Central memory CD4-positive, alpha-beta T cell (primary cell): ENCODE data around the gene UBA3.

Experiments
- DNase-seq: peaks from one replicate; pipeline ENCODE4 v3.0.0; 2022

Gene UBA3

GRCh38 chr3:69065318-69065964, 14.7 kb downstream of the UBA3 start:
- peak; percentile 50 for DNase-seq

DNA sequence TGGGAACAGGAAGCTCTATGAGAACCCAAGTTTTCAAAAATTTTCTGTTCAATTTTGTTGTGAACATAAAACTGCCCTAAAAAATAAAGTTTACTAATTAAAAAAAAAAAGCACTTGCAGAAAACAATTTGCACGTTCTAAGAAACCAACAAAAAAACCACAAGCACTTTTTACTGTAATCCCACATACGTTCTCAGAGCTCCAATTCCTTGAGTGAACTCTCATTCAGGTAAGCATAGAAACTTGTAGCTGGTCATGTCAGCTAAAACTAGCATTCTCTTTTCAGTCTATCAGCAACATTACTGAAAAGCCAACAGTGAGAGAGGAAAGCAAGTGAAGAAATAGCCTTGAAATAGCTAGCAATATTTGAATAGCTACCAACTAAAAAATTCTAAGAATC, 16.5 kb downstream of the UBA3 start:
- DNase-seq, result peak; percentile 21

GRCh38 chr3:69059688-69060087, 20.5 kb downstream of the UBA3 start:
- no peak for DNase-seq

- DNase-seq, result no peak
Measured at GRCh38 chr3:69058947-69059224, 21.3 kb downstream of the UBA3 start.

DNA sequence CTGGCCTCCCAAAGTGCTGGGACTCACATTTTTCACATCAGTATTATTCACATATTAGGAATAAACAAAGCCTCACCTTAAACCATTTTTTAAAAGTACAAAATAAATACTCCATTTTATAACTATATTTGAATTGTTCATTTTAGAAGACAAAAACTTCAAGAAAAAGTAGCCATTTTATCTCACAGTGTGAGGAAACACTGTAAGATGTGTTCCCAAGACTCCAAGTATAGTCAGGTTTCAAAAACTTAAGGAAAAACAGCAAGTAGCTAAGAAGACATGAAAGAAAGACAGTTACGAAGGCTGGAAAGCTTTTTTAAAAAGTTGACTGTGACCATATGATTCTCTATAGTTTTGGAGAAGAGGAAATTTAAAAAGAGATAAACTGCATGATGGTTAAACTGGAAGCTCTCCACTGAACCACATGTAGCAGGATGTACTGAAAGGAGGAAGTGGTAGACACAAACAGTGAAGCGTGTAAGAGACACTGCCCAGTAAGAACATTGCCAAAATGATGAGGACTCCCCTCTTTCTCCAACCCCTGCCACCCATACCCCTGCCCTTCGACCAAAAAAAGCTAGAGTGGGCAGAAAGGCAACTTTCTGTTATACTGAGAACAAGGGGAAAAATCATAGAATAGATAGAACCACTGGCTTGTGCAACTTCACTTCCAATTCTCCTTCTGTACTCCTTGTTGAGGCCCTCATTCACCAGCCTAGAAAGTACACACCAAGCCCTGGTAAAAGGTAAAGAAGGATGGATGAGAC, 21.8 kb downstream of the UBA3 start:
- peak; percentile 50 for DNase-seq

GRCh38 chr3:69052472-69052898, 27.7 kb downstream of the UBA3 start:
- DNase-seq, result no peak

DNA sequence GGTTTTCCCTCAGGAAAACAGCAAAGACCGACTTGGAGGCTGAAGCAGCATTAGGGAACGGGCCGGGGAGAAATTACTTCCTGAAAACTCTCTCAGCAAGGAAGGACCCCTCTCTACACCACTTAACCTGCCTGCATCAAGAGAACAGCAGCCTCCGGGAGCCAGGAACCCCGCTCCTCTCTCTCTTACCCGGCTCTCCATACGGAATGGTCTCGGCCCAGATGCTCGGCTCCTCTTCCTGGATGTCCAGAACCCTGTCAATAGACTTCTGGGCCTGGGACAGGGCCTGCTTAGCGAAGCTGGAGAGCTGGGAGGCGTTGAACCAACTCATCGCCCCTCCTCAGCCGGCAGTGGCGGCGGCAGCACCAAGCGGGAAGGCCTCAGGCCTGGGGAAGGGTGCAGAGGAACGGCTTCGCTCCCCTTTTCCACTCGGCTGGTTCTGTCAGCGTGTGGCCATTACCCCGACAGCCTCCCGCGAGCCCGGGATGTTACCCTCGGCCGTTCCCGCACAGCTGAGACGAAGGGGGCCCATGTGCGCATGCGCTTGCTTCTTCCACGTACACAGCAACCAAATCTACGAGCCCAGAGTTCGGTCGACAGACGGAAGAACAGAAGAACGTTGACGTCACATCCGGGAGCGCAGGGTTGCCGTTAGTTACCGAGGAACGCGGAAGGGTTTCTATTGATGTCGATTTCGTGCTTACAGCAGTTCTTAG, 28.3 kb downstream of the UBA3 start, which contains the start of gene TMF1:
TSS of gene TMF1 (minus strand) at position 578 of the 716 bp plus-strand sequence. CDS start at position 331, 247 bp downstream.
- DNase-seq, result peak; percentile 98

DNA sequence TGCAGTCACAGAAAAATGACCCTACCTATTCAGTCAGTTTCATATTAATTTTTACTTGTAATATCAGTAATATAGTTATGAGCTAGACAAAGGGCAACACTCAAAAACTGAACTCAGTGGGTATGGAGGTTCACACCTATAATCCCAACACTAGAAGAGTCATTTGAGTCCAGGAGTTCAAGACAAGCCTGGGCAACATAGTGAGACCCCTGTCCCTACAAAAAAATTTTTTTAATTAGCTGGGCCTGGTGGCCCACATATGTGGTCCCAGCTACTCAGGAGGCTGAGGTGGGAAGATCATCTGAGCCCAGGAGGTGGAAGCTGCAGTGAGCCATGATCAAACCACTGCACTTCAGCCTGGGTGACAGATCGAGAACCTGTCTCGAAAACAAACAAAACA, 31.2 kb downstream of the UBA3 start:
- no peak for DNase-seq

DNA sequence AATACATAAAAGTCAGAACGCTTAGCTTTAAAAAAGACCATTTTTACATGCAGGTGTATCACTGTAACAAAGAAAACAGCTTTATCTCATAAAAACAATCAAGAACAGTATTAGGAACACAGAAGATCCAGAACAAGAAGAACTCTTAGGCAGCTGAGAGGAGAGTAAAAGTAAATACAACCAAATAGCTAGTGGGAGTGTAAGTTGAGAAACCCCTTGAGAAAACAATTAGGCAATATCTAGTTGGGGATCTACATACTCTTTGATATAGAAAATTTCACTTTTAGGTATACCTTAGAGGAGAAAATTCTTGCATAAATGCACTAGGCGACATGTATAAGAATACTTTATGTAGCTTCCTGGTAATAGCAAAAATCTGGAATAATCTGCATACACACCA, 35.6 kb downstream of the UBA3 start:
- DNase-seq, result no peak

- DNase-seq, result no peak
Measured at GRCh38 chr3:69033470-69033869, 46.7 kb downstream of the UBA3 start.

DNA sequence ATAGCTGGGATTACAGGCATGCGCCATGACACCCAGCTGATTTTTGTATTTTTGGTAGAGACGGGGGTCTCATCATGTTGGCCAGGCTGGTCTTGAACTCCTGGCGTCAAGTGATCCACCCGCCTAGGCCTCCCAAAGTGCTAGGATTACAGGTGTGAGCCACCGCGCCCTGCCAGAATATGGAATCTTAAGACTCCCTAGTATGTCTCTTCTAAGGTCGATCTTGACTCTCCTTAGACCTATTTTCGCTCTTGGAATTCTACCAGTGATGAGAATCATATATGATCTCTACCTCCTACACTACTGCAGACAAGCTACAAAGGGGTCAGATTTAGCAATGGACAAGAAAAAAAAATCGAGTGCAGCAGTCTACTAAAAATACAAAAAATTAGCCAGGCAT, 47.4 kb downstream of the UBA3 start:
- DNase-seq, result no peak

- DNase-seq, result no peak
Measured at GRCh38 chr3:69032142-69032541, 48.0 kb downstream of the UBA3 start.

DNA sequence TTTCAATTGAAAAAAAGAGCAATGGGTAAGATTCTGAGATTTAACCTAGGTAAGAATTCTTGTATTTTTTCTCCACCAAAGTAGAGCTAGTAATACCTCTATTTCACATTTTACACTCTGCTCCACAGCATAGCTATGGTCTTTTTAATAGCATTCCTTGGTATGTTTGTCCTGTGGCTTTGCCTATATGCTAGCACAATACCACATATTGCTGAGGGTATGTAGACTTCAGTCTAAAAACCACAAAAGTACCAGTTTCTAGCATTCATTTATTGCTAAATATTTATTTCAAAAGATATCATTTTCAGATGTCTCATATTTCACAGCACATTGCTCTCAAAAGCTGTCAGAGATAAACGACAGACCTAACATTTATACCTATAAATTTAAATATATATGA, 48.5 kb downstream of the UBA3 start:
- DNase-seq, result no peak

GRCh38 chr3:69020857-69021256, 59.3 kb downstream of the UBA3 start:
- no peak for DNase-seq

GRCh38 chr3:69020424-69020823, 59.7 kb downstream of the UBA3 start:
- DNase-seq, result no peak

DNA sequence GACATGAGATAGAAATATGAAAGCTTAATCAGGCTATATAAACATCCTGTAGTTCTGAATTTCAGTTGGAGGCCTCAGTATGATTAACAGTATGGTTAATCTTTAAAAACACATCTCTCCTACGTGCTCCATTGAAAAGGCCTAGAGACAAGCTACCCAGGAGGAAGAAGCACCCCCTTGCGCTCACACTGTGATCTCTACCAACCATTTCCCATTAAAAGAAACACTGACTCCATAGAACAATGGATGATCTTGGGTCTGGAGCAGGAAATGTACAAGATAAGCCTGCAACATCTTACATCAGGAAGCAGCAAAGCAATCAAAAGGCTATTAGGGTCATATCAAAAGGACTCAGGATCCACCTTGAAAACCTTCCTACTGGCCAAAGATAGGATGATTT, 63.3 kb downstream of the UBA3 start:
- DNase-seq, result no peak

DNA sequence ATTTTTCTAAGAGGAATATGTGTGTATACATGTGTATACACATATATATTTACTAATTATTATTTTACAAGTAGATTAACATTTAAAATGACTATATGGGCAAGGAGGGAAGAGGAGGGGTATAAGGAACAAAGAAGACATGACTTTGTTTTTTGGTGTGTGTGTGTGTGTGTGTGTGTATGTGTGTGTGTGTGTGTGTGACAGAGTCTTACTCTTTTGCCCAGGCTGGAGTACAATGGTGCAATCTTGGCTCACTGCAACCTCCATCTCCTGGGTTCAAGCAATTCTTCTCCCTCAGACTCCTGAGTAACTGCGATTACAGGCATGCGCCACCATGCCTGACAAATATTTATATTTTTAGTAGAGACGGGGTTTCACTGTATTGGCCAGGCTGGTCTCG, 64.1 kb downstream of the UBA3 start:
- no peak for DNase-seq

DNA sequence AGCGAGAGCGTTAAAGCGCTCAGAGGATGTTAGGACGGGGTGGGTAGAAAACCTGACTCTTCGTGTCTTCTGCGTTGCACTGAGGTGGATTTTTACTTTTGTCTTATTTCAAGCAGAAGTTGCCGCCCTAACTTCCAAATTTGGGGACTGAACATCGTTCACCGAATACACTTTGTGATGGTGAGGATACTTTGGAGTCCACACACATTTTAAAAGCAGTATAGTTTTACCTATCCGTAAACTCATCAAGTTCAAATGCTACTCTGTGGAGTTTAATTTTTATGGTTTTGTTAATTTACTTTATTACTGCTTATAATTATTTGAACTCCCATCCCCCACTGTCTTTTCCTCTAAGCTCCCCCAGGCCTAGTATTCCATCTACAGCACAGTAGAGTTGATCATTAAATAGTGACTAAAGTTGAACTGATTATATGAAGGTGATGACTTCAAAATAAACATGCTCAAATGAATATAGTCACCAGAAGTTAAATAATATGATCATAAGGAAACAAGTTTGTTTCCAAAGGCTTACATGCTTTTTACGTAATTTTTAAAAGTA, 66.1 kb downstream of the UBA3 start:
- DNase-seq, result no peak

- DNase-seq, result peak; percentile 72
Measured at GRCh38 chr3:69013253-69014021, 66.7 kb downstream of the UBA3 start, which contains the start of gene EOGT. TSS of gene EOGT (minus strand) at chr3:69013684. CDS start at chr3:69009846, 3,838 bp downstream.

DNA sequence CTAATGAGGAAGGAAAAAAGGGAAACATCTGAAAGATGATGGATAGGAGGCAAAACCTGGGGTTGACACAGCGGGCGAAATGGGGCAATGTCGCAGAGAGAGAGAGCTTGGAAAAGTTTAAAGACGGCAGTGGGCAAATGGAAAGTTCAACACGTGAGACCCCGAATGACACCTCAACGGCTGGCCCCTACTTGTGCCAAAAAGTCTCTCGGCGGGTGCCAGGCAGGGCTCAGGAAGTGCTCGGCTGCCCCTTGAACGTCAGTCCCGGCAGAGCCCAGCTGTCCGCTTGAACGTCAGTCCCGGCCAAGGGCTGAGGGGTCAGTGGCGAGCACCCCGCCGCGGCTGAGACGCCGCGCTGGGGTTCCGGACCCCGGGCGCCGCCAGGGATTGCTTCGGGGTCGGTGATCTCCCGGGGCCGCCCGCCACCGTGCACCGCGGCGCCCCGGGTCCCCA, 67.3 kb downstream of the UBA3 start:
- no peak for DNase-seq

- no peak for DNase-seq
Measured at GRCh38 chr3:69012100-69012799, 67.9 kb downstream of the UBA3 start.
